Endodermal cell (in vitro differentiated cells): ENCODE measurements around the gene KRT33A. TPM values are rescaled to one million over a fixed set of nuclear protein-coding genes. Genes with fewer than 3 reads are reported as not detected.

Experiments
- DNase-seq: peaks from one replicate; pipeline ENCODE4 v3.0.0-alpha.2; 2017
- H3K27ac ChIP-seq: 2 replicates; pipeline ENCODE4 v1.5.1; 2013; ENCODE audit warnings: mild to moderate bottlenecking, low read depth, low read length, moderate library complexity
- H3K27me3 ChIP-seq: 2 replicates; pipeline ENCODE4 v1.6.1; 2013; ENCODE audit warnings: mild to moderate bottlenecking, low read length, moderate library complexity; ENCODE audit not compliant: insufficient read depth, control insufficient read depth, poor library complexity, severe bottlenecking
- H3K36me3 ChIP-seq: 2 replicates; pipeline ENCODE4 v1.7.0; 2013; ENCODE audit warnings: mild to moderate bottlenecking, low read length, moderate library complexity; ENCODE audit not compliant: control insufficient read depth, insufficient read depth
- H3K4me1 ChIP-seq: one replicate; pipeline ENCODE4 v1.7.0; 2013; ENCODE audit warnings: low read length; ENCODE audit not compliant: control insufficient read depth, insufficient read depth
- H3K4me3 ChIP-seq: 2 replicates; pipeline ENCODE4 v1.5.1; 2013; ENCODE audit warnings: mild to moderate bottlenecking, low read length, moderate library complexity
- H3K9ac ChIP-seq: 2 replicates; pipeline ENCODE4 v1.6.1; 2013; ENCODE audit warnings: mild to moderate bottlenecking, low read length, moderate library complexity; ENCODE audit not compliant: poor library complexity, severe bottlenecking; ENCODE audit errors: extremely low read depth
- H3K9me3 ChIP-seq: 2 replicates; pipeline ENCODE4 v1.6.1; 2013; ENCODE audit warnings: mild to moderate bottlenecking, low read length, moderate library complexity; ENCODE audit not compliant: control insufficient read depth
- H3K27ac Mint-ChIP-seq: 2 replicates; pipeline ENCODE4 v1.8.0; 2020; ENCODE audit warnings: mixed read lengths
- H3K27me3 Mint-ChIP-seq: 2 replicates; pipeline ENCODE4 v1.8.0; 2021; ENCODE audit warnings: mild to moderate bottlenecking, mixed read lengths; ENCODE audit not compliant: insufficient read depth
- H3K36me3 Mint-ChIP-seq: 2 replicates; pipeline ENCODE4 v1.8.0; 2020; ENCODE audit warnings: low read depth, mixed read lengths
- H3K4me1 Mint-ChIP-seq: 2 replicates; pipeline ENCODE4 v1.8.0; 2020; ENCODE audit warnings: mixed read lengths
- H3K4me3 Mint-ChIP-seq: 2 replicates; pipeline ENCODE4 v1.8.0; 2020; ENCODE audit warnings: mild to moderate bottlenecking, moderate library complexity, mixed read lengths
- H3K9me3 Mint-ChIP-seq: 2 replicates; pipeline ENCODE4 v1.8.0; 2020; ENCODE audit warnings: mild to moderate bottlenecking, mixed read lengths
- WGBS, 2 experiments: methylation state at CpG; one replicate each; pipeline versions ENCODE4 v1.1.5 to v1.1.7; 2013; ENCODE audit warnings: missing lambda C conversion rate in 2 of 2, mixed read lengths in 1 of 2; ENCODE audit not compliant: insufficient coverage in 1 of 2, insufficient read length in 1 of 2; 5-methylcytosine and 5-hydroxymethylcytosine counted together
- total RNA-seq, 2 donors: library from RNA; stranded (reverse); fragmentation: NEBNext Ultra II Directional in 1 of 2; extraction: Animal tissue kit (Norgen Biotek cat#: 25700) in 1 of 2; gene quantifications; 2 replicates in 1 of 2; 3 replicates in 1 of 2; pipeline ENCODE4 v1.2.1, GENCODE V29; 2021
- TF ChIP-seq, protein P1 (sequence below): fragments of 200-600 bp; sonication (generic); conservative IDR thresholded peaks from 2 replicates; pipeline ENCODE4 v1.5.0; 2021; ENCODE audit warnings: antibody characterized with exemption, mild to moderate bottlenecking

KRT33A gene
- total RNA-seq, 2 donors from 2014 or later = not detected

DNA sequence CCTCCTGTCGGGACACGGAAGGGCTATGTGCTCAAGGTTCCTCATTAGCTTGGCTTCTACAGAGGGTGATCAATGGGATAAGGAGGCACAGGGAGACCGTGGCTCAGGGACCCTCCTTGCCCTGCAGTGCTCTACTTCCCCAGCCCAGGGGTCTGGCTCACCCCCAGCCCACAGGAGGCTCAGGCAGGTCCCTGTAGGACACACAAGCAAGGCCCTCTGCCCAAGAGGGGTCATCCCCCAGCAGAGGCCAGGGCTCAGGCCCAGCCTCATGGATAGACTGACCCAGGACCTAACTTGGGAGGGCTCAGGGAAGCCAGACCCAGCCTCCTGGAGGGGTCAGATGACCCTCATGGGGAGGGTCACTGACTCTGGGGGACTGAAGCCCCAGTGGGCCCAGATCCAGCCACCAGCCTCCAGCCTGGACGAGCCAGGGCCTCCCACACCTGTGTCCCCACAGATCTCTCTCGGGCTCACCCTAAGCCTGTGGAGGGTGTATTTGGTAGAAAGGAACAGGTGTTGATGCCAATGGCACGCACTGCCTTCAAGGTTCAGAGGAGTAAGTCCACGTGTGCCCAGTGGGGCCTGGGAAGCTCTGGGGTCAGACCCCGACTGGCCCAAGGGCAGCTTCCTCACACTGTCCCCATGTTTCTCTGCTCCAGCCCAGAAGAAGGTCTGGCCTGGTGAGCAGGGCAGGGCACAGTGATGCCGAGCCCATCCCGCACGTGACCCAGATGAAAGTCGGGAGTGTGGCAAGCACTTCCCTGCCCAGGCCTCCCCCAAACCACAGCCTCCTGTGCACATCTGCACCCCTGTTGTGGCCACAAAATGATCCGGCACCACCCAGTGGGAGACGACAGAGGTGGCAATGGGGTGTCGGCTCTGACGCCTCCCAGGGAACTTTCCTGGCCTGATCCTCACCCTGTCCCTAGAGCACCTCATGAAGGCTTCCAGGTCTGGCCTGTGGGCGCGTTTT is 24.2 kb downstream of the KRT33A start:
- H3K4me1 Mint-ChIP-seq = no peaks in the 10 kb centered on the region

DNA sequence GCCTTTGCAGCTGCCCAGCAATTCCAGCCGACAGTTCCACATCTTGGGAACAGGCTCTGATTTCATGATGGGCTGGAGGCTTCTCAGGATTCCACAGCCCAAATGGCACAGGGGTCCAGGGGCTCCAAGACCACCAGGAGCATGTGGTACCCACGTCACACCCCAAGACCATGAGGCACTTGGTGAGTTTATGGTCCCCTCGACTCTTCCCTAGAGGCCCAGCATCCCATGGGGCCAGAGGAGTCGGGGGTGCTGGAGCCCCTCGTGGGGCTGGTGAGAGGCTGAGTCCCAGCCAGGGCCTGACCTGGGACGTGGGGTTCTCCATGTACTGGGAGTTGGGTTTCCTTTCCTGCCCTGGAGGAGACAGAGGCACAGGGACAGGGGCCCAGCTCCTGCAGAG is 25.0 kb downstream of the KRT33A start:
- Mint-ChIP-seq H3K27ac (no peak overlapping the region), H3K9me3 (no peaks in the 10 kb centered on the region), H3K4me1 (no peaks in the 10 kb centered on the region), H3K36me3 (no peaks in the 10 kb centered on the region), H3K4me3 (no peak overlapping the region), H3K27me3 (peaks cover 1% of the 10 kb centered on the region)
- Histone ChIP-seq H3K27me3 (no peaks in the 10 kb centered on the region), H3K4me3 (no peak overlapping the region), H3K27ac (no peak overlapping the region), H3K36me3 (no peaks in the 10 kb centered on the region), H3K4me1 (no peaks in the 10 kb centered on the region), H3K9ac (no peak overlapping the region), H3K9me3 (no peaks in the 10 kb centered on the region)
- TF ChIP-seq, protein P1, sequence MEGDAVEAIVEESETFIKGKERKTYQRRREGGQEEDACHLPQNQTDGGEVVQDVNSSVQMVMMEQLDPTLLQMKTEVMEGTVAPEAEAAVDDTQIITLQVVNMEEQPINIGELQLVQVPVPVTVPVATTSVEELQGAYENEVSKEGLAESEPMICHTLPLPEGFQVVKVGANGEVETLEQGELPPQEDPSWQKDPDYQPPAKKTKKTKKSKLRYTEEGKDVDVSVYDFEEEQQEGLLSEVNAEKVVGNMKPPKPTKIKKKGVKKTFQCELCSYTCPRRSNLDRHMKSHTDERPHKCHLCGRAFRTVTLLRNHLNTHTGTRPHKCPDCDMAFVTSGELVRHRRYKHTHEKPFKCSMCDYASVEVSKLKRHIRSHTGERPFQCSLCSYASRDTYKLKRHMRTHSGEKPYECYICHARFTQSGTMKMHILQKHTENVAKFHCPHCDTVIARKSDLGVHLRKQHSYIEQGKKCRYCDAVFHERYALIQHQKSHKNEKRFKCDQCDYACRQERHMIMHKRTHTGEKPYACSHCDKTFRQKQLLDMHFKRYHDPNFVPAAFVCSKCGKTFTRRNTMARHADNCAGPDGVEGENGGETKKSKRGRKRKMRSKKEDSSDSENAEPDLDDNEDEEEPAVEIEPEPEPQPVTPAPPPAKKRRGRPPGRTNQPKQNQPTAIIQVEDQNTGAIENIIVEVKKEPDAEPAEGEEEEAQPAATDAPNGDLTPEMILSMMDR = no peak
- 90 to 95% methylated on average over 6 of the region's 6 CpGs for WGBS, 2 experiments
- no peak for DNase-seq

More for the DNA sequence above, 24.2 kb downstream of the KRT33A start:
- H3K9me3 Mint-ChIP-seq = no peaks in the 10 kb centered on the region
- H3K36me3 Mint-ChIP-seq = no peaks in the 10 kb centered on the region
- no peak overlapping the region for H3K27ac ChIP-seq
- WGBS, 2 experiments = 88 to 97% methylated on average over 9 to 18 of the region's 18 CpGs
- TF ChIP-seq, protein P1 = no peak
- H3K9ac ChIP-seq = no peak overlapping the region
- no peaks in the 10 kb centered on the region for H3K27me3 ChIP-seq
- H3K4me1 ChIP-seq = no peaks in the 10 kb centered on the region
- H3K9me3 ChIP-seq = no peaks in the 10 kb centered on the region
- no peak overlapping the region for H3K4me3 ChIP-seq
- H3K4me3 Mint-ChIP-seq = no peak overlapping the region
- no peaks in the 10 kb centered on the region for H3K36me3 ChIP-seq
- no peak overlapping the region for H3K27ac Mint-ChIP-seq
- DNase-seq = peak; percentile 44
- peaks cover 1% of the 10 kb centered on the region for H3K27me3 Mint-ChIP-seq

DNA sequence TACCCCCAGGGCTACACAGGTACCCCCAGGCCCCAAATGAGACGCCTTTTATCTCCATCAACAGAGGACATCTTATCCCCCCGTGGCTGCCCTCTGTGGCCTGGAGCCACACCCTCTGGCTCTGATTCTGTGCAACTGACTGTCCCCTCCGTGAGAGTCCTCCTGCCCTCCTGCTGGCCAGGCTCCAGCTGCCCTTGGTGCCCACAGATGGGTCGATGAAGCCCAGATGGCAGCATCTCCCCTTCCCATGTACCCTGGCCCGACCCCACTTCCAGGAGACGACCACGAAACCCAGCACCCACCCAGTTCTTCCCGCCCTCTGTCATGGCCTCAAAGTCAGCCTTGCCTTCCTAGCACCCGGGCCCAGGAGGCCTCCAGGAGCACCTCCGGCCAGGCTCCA is 25.5 kb downstream of the KRT33A start:
- H3K9ac ChIP-seq = no peak overlapping the region
- no peak overlapping the region for H3K27ac ChIP-seq
- H3K4me1 ChIP-seq = no peaks in the 10 kb centered on the region
- Mint-ChIP-seq H3K4me3 (no peak overlapping the region), H3K27ac (no peak overlapping the region), H3K4me1 (no peaks in the 10 kb centered on the region), H3K27me3 (peaks cover 3% of the 10 kb centered on the region), H3K36me3 (no peaks in the 10 kb centered on the region), H3K9me3 (peaks cover 2% of the 10 kb centered on the region)
- peaks cover under 1% of the 10 kb centered on the region for H3K9me3 ChIP-seq
- H3K27me3 ChIP-seq = no peaks in the 10 kb centered on the region
- 90 to 92% methylated on average over 2 to 10 of the region's 10 CpGs for WGBS, 2 experiments
- TF ChIP-seq, protein P1 = no peak
- H3K36me3 ChIP-seq = no peaks in the 10 kb centered on the region
- DNase-seq = no peak
- no peak overlapping the region for H3K4me3 ChIP-seq
